HG03442 (cell line): Measurements from ENCODE around the gene SYNPO2.

Source experiments
- ATAC-seq: cut with Tn5 transposase; IDR thresholded peaks from one replicate; pipeline ENCODE4 v1.9.1; 2021; ENCODE audit warnings: mild to moderate bottlenecking, moderate library complexity; ENCODE audit not compliant: unreplicated experiment

SYNPO2 gene

DNA sequence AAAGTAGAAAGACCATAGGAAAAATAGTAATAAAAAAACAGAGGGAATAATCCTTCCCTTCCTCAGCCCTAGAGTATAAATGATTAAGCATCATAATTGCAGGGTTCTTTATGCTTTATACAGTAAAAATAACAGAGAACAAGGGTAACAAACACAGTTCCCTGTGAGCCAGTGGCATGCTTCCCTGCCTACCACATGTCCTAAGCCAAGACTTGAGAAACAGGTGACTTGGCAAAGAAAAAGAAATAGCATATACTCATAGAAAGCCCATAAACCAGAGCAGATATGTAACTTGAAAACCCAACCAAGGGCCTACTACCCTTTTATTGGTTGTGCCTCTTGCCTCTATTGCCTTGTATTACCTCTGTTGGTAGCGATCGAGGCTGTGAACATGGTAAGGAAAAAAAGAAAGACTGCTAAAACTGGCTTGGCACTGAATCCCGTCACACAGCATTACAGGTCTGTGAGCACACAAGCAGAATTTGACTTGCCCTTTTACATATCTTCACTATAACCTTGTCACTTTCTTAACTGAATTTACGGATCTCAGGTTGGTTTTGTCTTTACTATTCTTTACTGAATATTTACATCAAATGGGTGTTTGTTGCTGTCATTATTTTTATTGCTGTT is 216.1 kb downstream of the SYNPO2 start:
- no peak for ATAC-seq

DNA sequence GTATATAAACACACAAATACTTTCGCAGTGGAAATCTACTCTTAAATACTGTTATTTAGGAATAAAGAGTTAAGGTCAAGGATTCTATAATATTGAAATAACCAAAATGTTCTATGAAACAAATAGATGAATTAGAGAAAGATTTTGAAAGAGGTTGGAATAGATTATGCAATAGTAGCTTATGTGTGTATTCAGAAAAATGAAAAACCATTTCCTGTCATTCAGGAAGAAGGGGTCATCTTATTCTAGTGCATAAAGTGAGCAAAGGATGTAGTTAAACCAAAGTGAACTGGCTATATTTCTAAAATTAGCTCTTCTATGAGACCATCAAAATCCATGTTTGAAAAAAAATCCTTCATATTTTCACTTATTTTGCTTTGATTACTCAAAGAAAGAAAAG is 217.0 kb downstream of the SYNPO2 start:
- ATAC-seq = no peak

DNA sequence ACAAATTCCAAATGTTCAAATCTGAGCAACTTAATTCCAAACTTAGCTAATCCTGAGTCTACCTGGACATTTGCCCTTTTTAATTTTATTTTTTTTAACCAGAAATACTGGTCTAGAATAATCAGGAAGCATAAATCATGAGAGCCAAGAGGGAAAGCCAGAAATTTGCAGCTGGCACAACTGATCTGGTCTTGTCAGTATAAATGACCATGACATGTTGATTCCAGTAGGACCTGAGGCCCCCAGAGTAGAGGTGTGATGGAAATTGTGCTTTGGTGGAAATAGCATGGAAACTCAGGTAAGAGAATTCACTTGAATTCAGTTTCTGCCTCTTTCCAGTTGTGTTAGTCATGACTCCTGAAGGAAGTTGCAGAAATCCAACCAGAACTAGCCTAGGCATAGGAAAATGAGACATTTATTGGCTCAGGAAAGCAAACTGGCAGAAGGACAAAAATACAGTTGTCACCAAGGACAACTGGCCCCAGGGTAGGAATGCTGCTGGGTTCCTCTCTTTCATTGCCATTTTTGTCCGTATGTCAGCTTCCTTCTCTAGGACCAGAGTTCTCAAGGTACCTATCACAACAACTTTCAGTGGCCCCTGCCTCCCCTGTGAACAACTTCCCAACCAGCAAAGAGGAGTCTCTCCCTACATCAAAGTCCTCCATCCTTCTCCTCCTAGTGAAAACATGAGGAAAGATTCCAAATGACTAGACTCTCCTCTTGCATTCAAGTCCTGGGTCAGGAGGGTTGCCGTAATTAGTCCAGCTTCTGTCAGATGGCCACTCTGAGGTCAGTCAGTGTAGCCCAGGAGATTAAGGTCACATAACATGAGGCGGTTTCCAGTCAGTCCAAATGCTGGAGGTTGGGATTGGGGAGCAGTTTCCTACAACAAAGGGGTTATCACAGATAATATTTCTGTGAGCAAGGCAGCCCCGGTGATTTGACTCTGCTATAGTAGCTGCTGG is 217.7 kb downstream of the SYNPO2 start:
- no peak for ATAC-seq

DNA sequence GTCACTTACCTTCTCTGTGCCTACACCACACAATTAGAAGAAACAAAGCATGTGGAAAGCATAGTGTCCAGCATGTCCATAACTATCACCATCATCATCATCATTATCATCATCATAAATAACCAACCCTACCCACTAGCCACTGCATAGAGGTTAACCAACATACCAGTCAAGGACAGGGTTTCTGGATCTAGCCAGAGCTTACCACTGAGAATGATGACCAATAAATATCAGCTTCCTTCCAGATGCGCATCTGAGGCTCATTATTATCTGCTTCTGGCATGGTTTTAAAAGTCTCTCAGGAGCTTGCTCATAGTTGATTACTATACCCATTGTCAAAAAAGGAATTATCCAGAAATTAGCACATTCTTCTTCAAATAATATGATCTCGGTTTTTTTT is 221.5 kb downstream of the SYNPO2 start:
- ATAC-seq = no peak
